Measurements from ENCODE around the gene HLF.

The HLF gene

DNA sequence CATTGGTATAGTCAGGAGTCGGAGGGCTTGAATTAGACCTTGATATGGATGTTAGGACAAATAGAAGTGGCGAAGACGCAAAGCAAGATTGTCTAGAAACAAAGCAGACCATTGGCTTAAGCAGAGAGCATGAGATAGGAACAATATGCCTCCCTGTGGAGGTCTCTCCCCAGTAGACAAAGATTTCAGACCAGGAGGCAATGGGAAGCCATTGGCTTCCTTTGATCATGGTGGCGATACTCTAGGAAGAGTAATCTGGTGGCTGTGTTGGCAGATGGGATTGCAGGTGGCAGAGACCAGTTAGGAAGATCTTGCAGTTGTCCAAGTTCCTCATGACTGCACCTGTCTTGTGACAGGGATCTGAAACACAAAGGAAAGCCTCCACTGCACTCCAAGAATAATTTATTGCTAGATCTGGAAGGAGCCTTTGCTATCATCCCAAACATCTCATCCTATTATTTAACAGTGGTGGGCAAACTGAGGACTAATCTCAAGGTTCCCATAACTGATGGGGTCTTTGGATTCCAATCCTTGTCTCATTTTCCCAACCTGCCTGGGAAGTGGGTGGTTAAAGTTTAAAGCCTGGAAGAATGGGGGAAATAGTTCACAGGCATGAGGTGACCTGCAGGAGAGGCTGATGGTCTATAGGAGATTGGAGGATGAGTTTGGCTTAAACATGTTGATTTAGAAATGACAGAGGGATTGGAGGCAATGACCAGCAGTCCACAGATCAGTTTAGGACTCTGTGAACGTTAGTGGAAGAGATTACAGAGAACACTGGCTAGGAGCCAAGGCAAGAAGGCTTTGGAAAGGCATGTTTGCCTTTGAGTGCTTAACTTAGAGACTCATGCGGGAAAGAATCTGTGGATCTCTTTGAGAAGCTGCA, 37.0 kb downstream of the HLF start:
- TF ChIP-seq, protein P1, sequence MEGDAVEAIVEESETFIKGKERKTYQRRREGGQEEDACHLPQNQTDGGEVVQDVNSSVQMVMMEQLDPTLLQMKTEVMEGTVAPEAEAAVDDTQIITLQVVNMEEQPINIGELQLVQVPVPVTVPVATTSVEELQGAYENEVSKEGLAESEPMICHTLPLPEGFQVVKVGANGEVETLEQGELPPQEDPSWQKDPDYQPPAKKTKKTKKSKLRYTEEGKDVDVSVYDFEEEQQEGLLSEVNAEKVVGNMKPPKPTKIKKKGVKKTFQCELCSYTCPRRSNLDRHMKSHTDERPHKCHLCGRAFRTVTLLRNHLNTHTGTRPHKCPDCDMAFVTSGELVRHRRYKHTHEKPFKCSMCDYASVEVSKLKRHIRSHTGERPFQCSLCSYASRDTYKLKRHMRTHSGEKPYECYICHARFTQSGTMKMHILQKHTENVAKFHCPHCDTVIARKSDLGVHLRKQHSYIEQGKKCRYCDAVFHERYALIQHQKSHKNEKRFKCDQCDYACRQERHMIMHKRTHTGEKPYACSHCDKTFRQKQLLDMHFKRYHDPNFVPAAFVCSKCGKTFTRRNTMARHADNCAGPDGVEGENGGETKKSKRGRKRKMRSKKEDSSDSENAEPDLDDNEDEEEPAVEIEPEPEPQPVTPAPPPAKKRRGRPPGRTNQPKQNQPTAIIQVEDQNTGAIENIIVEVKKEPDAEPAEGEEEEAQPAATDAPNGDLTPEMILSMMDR (IDR thresholded peaks at IDR 0.05; ENCODE audit: insufficient read depth, low read depth, low read length, missing control alignments), result no peak
- no peak for DNase-seq (ENCODE audit: low read depth)
- H3K4me3 ChIP-seq (ENCODE audit: low read length), result no peak overlapping the region

DNA sequence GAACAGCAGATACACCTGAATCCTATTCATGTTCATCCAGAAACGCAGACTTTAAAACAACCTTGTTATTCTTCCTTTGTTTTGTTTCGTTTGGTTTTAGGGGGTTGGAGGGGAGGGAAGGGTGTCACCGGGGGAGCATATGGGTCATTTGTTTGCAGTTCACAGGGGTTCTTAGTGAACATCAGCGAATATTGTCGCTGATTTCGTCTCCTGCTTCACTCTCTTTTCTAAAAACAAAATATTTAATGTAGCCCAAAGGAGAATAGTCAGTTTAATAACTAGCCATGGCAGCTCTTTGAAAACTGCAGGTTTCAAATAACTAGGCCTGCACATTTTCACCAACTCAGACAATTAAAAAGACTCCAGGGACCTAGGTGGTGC, 37.6 kb downstream of the HLF start:
- DNase-seq (ENCODE audit: low read depth), result no peak
- TF ChIP-seq, protein P1 (IDR thresholded peaks at IDR 0.05; ENCODE audit: insufficient read depth, low read depth, low read length, missing control alignments), result no peak
- no peak overlapping the region for H3K4me3 ChIP-seq (ENCODE audit: low read length)

DNA sequence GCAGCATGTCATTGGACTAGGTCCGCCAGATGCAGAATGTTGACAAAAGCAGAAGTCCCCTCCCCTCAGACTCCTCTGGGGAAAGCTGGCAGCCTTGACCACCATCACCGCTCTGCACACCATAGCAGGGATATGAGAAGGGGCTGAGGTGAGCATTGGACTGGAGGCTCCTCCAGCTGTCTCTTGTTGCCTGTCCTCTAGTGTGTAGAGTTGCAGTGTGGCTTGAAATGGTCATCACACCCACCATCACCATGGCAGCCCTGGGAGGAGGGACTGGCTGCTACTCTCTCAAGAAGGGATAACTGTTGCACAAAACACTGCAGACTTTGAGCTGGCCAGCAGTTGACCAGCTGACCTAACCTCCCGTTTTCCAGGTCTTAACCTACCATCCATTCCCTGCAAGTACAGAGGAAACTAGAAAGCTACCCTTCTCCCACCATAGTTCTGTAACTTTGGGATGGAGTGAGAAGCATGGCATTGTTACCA, 38.3 kb downstream of the HLF start:
- TF ChIP-seq, protein P1 (IDR thresholded peaks at IDR 0.05; ENCODE audit: insufficient read depth, low read depth, low read length, missing control alignments), result no peak

DNA sequence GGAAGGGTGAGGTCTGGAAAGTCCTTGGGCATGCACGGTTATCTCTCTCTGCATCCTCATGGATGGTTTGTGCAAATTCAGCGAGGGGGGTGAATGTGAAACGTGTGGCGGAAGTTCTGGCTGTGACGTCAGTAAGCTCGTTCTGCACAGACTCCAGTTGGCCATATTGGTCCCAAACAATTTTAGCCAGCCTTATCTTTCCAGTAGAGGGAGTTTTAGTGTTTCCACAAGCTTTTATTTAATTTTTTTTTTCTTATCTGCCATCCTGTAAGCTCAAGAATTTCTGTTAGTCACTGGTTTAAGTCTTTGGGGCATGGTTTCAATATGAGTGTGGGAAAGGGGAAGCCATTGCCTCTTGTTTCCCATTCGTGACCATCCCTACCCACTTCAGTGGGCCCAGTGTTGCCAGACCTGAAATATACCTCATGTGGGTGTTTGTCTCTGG, 39.0 kb downstream of the HLF start:
- H3K4me3 ChIP-seq (ENCODE audit: low read length), result no peak overlapping the region
- DNase-seq (ENCODE audit: low read depth), result no peak
- TF ChIP-seq, protein P1 (IDR thresholded peaks at IDR 0.05; ENCODE audit: insufficient read depth, low read depth, low read length, missing control alignments), result peak; percentile 12

More for the DNA sequence above, 38.3 kb downstream of the HLF start:
- no peak for DNase-seq (ENCODE audit: low read depth)
- H3K4me3 ChIP-seq (ENCODE audit: low read length), result no peak overlapping the region

DNA sequence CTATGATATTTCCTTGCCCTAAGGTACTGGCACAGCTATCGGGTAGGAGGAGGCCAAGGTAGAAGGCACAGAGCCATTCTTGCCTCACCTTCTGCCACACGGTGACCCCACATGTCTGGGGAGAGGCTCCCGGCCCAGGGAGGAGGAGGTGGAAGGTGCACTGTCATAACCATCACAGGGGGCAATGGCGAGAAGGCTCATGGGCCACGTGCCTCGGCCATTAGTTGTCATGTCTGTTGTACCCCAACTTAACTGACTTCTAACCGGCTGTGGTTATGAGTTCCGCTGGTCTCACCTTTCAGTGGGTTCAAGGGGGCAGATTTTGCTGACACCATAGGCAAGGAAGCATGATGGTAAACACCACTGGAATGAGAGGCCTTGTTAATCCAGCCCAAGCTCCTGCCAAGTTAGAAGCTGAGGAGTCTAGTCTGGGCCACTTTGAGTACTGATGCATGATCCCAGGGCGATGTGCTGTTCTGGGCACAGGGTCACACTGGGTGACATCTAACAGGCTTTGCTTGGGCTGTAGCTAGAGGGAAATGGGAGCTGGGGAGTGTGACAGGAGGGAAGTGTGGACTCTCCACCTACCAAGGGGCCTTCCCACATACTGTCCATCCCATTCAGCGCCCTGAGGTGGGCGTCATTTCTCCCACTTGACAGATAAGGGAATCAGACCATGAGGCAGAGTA, 39.6 kb downstream of the HLF start:
- H3K4me3 ChIP-seq (ENCODE audit: low read length), result no peak overlapping the region
- no peak for DNase-seq (ENCODE audit: low read depth)
- TF ChIP-seq, protein P1 (IDR thresholded peaks at IDR 0.05; ENCODE audit: insufficient read depth, low read depth, low read length, missing control alignments), result no peak

DNA sequence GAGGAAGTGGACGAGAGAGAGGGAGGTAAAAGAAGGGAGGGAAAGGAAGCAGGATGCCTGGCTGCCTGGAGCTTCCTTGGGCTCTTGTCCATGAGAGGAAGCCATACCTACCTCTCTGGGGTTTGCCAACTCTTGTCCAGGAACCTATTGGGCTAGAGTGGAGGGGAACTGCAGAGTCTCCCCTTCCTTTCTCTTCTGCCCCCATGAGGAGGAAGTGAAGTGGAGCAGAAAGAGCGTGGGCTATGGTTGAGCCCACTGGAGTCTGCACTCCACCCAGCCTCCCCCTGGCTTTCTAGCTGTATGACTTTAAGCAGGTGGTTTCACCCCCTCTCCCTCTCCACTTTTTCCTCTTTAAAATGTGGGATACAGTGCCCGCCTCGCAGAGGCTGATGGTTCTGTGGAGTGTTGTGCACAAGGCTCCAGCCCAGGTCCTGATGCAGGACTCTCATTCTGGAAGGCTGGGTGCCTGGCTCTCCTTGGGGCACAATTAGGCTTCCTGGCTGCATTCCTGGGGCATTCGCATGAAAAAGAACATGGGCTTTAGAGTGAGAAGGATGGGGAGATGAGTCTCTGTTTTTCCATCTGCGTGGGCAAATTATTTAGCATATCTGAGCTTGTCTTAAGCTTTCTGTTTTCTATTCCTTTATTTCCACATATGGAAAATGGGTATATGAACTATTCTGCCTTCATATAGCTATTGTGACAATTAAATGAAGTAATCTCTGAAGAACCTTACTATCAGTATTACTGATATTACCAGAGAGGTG, 40.7 kb downstream of the HLF start:
- DNase-seq (ENCODE audit: low read depth), result no peak
- TF ChIP-seq, protein P1 (IDR thresholded peaks at IDR 0.05; ENCODE audit: insufficient read depth, low read depth, low read length, missing control alignments), result no peak

More for the DNA sequence above, 40.7 kb downstream of the HLF start:
- H3K4me3 ChIP-seq (ENCODE audit: low read length), result no peak overlapping the region
